Uterus (tissue), 2 donors: ENCODE data around the gene ARFIP1.

Source experiments
- POLR2A ChIP-seq, 2 donors: fragments of 450-650 bp; IDR thresholded peaks; one replicate each; pipeline ENCODE4 v1.6.1; 2016; ENCODE audit warnings: antibody characterized with exemption in 2 of 2, mild to moderate bottlenecking in 1 of 2, moderate library complexity in 1 of 2
- TF ChIP-seq, protein P1 (sequence below), 4 experiments: fragments of 200-600 bp in 2 of 4; fragments of 450-650 bp in 2 of 4; sonication (generic) in 2 of 4; IDR thresholded peaks; one replicate each; pipeline ENCODE4 v1.5.1; 2016 to 2019; ENCODE audit warnings: antibody characterized with exemption in 4 of 4, mild to moderate bottlenecking in 2 of 4, moderate library complexity in 1 of 4

DNA sequence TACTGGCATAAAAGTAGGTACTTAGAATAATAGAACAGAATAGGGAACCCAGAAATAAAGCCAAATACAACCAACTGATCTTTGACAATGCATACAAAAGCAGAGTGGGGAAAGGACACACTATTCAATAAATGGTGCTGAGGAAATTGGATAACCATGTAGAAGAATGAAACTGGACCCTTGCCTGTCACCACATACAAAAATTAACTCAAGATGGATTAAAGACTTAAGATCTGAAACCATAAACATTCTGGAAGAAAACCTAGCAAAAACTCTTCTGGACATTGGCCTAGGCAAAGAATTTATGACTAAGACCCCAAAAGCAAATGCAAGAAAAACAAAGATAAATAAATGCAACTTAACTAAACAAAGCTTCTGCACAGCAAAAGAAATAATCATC is 45.6 kb downstream of the ARFIP1 start:
- TF ChIP-seq, protein P1, sequence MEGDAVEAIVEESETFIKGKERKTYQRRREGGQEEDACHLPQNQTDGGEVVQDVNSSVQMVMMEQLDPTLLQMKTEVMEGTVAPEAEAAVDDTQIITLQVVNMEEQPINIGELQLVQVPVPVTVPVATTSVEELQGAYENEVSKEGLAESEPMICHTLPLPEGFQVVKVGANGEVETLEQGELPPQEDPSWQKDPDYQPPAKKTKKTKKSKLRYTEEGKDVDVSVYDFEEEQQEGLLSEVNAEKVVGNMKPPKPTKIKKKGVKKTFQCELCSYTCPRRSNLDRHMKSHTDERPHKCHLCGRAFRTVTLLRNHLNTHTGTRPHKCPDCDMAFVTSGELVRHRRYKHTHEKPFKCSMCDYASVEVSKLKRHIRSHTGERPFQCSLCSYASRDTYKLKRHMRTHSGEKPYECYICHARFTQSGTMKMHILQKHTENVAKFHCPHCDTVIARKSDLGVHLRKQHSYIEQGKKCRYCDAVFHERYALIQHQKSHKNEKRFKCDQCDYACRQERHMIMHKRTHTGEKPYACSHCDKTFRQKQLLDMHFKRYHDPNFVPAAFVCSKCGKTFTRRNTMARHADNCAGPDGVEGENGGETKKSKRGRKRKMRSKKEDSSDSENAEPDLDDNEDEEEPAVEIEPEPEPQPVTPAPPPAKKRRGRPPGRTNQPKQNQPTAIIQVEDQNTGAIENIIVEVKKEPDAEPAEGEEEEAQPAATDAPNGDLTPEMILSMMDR (IDR thresholded peaks at IDR 0.05) = no peak
- TF ChIP-seq POLR2A (IDR thresholded peaks at IDR 0.05) = no peak
